Stromal cell of bone marrow (primary cell): Measurements from ENCODE around the gene ANGPTL7.
"Not testable (repeated sequence)": the region's sequence is repeated elsewhere in the genome, so short reads cannot be mapped to it uniquely, and the experiment has no call there.

ENCODE experiments used
- DNase-seq: peaks from one replicate; pipeline ENCODE4 v3.0.0-alpha.2; 2012; ENCODE audit warnings: low read depth

ANGPTL7 gene

GRCh38 chr1:11169202-11169601, 20.0 kb upstream of the ANGPTL7 start:
- no peak for DNase-seq

- DNase-seq: no peak
These were observed 19.1 kb upstream of the ANGPTL7 start for GRCh38 chr1:11170102-11170501.

GRCh38 chr1:11174261-11174942, 14.8 kb upstream of the ANGPTL7 start:
- DNase-seq: no peak

GRCh38 chr1:11175461-11175860, 13.7 kb upstream of the ANGPTL7 start:
- no peak for DNase-seq

GRCh38 chr1:11176081-11176706, 13.0 kb upstream of the ANGPTL7 start:
- DNase-seq: no peak

GRCh38 chr1:11178021-11179015, 10.8 kb upstream of the ANGPTL7 start:
- no peak for DNase-seq

- DNase-seq: no peak
These were observed 10.0 kb upstream of the ANGPTL7 start for GRCh38 chr1:11179125-11179524.

- DNase-seq: not testable (repeated sequence)
These were observed 9.4 kb upstream of the ANGPTL7 start for GRCh38 chr1:11179749-11180148.

- DNase-seq: peak; percentile 64
These were observed 8.8 kb upstream of the ANGPTL7 start for GRCh38 chr1:11180342-11180744.

- DNase-seq: no peak
These were observed 6.3 kb upstream of the ANGPTL7 start for GRCh38 chr1:11182884-11183283.

- no peak for DNase-seq
These were observed 4.2 kb upstream of the ANGPTL7 start for GRCh38 chr1:11184973-11185372.

GRCh38 chr1:11187000-11187399, 2.2 kb upstream of the ANGPTL7 start:
- DNase-seq: no peak

- no peak for DNase-seq
These were observed 1.7 kb upstream of the ANGPTL7 start for GRCh38 chr1:11187494-11187893.

- DNase-seq: no peak
These were observed 1.2 kb upstream of the ANGPTL7 start for GRCh38 chr1:11187931-11188330.

- DNase-seq: no peak
These were observed 774 bp upstream of the ANGPTL7 start for GRCh38 chr1:11188381-11188780.

- no peak for DNase-seq
These were observed 4.2 kb downstream of the ANGPTL7 start for GRCh38 chr1:11193376-11193775.

GRCh38 chr1:11194407-11195176, 5.4 kb downstream of the ANGPTL7 start:
- no peak for DNase-seq

GRCh38 chr1:11196945-11197344, 7.8 kb downstream of the ANGPTL7 start:
- DNase-seq: no peak

GRCh38 chr1:11197359-11197758, 8.2 kb downstream of the ANGPTL7 start:
- no peak for DNase-seq

GRCh38 chr1:11198257-11198656, 9.1 kb downstream of the ANGPTL7 start:
- no peak for DNase-seq

- DNase-seq: no peak
These were observed 9.9 kb downstream of the ANGPTL7 start for GRCh38 chr1:11198851-11199594.
